BE2C (cell line): ENCODE data around the gene OR6C68. TPM values are rescaled to one million over a fixed set of nuclear protein-coding genes. Genes with fewer than 3 reads are reported as not detected.
"Not testable (repeated sequence)": the region's sequence is repeated elsewhere in the genome, so short reads cannot be mapped to it uniquely, and the experiment has no call there.

ENCODE experiments used
- DNase-seq: peaks from one replicate; pipeline ENCODE4 v3.0.0-alpha.2; 2020
- H3K27me3 ChIP-seq: fragments of 250-450 bp; sonication (Bioruptor Pico); 2 replicates; pipeline ENCODE4 v1.5.1; 2020; ENCODE audit warnings: mild to moderate bottlenecking
- H3K36me3 ChIP-seq: fragments of 250-450 bp; sonication (Bioruptor Pico); 2 replicates; pipeline ENCODE4 v1.5.1; 2020; ENCODE audit warnings: mild to moderate bottlenecking
- H3K4me1 ChIP-seq: fragments of 250-450 bp; sonication (Bioruptor Pico); 2 replicates; pipeline ENCODE4 v1.5.1; 2020
- H3K4me3 ChIP-seq: 2 replicates; pipeline ENCODE4 v1.5.1; 2011; ENCODE audit warnings: low read depth, low read length
- H3K9me3 ChIP-seq: fragments of 250-450 bp; sonication (Bioruptor Pico); 2 replicates; pipeline ENCODE4 v1.5.1; 2020
- CTCF ChIP-seq: IDR thresholded peaks from 2 replicates; pipeline ENCODE4 v1.5.1; 2012; ENCODE audit warnings: mild to moderate bottlenecking, low read depth, low read length
- polyA plus RNA-seq: library from polyadenylated mRNA; unstranded; fragments of >200 nt; gene quantifications from one replicate; pipeline ENCODE4 v1.2.1, GENCODE V29; 2012; ENCODE audit warnings: low read depth, missing spikeins; ENCODE audit not compliant: insufficient read length, insufficient read depth

OR6C68 gene
- polyA plus RNA-seq, result not detected

GRCh38 chr12:55492078-55492477, at the start of gene OR6C68:
TSS of gene OR6C68 (plus strand) at chr12:55492378. CDS start at chr12:55492378, 0 bp downstream.
- H3K4me3 ChIP-seq, result no peak within 1 kb of the TSS
- no peaks in the 10 kb centered on the region for H3K27me3 ChIP-seq
- DNase-seq, result no peak
- no peaks in the 10 kb centered on the region for H3K4me1 ChIP-seq
- no peak for TF ChIP-seq CTCF
- H3K36me3 ChIP-seq, result no peaks in the 10 kb centered on the region
- H3K9me3 ChIP-seq, result no peaks in the 10 kb centered on the region; the same call in 1 of the 2 replicates

- Histone ChIP-seq H3K27me3 (no peaks in the 10 kb centered on the region; the same call in 1 of the 2 replicates), H3K9me3 (no peaks in the 10 kb centered on the region; the same call in 1 of the 2 replicates), H3K4me1 (no peaks in the 10 kb centered on the region), H3K36me3 (no peaks in the 10 kb centered on the region), H3K4me3 (no peak within 1 kb of the TSS)
- no peak for DNase-seq
- TF ChIP-seq CTCF, result no peak
Measured at GRCh38 chr12:55443776-55444175, 48.4 kb upstream of the OR6C68 start, which contains the start of gene OR6C2. TSS of gene OR6C2 (plus strand) at chr12:55444076. CDS start at chr12:55452214, 8,138 bp downstream.

- Histone ChIP-seq H3K36me3 (no peaks in the 10 kb centered on the region), H3K9me3 (no peaks in the 10 kb centered on the region; the same call in 1 of the 2 replicates), H3K27me3 (no peaks in the 10 kb centered on the region; the same call in 1 of the 2 replicates), H3K4me3 (no peak overlapping the region), H3K4me1 (no peaks in the 10 kb centered on the region)
- DNase-seq, result no peak
- TF ChIP-seq CTCF, result no peak
Measured at GRCh38 chr12:55445357-55445756, 46.8 kb upstream of the OR6C68 start.

GRCh38 chr12:55446326-55446725, 45.9 kb upstream of the OR6C68 start:
- no peak for DNase-seq
- no peak overlapping the region for H3K4me3 ChIP-seq
- no peaks in the 10 kb centered on the region for H3K9me3 ChIP-seq
- no peaks in the 10 kb centered on the region for H3K4me1 ChIP-seq
- no peaks in the 10 kb centered on the region; the same call in 1 of the 2 replicates for H3K27me3 ChIP-seq
- no peak for TF ChIP-seq CTCF
- no peaks in the 10 kb centered on the region for H3K36me3 ChIP-seq

GRCh38 chr12:55448825-55449224, 43.4 kb upstream of the OR6C68 start:
- H3K4me3 ChIP-seq, result no peak overlapping the region
- H3K4me1 ChIP-seq, result no peaks in the 10 kb centered on the region
- no peaks in the 10 kb centered on the region for H3K36me3 ChIP-seq
- DNase-seq, result no peak
- H3K9me3 ChIP-seq, result no peaks in the 10 kb centered on the region
- no peaks in the 10 kb centered on the region for H3K27me3 ChIP-seq
- no peak for TF ChIP-seq CTCF

GRCh38 chr12:55464926-55465325, 27.3 kb upstream of the OR6C68 start:
- H3K4me1 ChIP-seq, DNase-seq, H3K9me3 ChIP-seq, H3K27me3 ChIP-seq, H3K4me3 ChIP-seq, H3K36me3 ChIP-seq: not testable (repeated sequence)
